LNCAP (cell line): ENCODE measurements around the gene COL25A1.

Source experiments
- CTCF ChIP-seq: fragments of 450-650 bp; IDR thresholded peaks from 2 replicates; pipeline ENCODE4 v1.5.1; 2017; ENCODE audit warnings: mild to moderate bottlenecking

COL25A1 gene

GRCh38 chr4:108972613-108973283 is 329.7 kb downstream of the COL25A1 start:
- TF ChIP-seq CTCF, result no peak

- TF ChIP-seq CTCF, result no peak
Measured at GRCh38 chr4:108971473-108971872, 331.0 kb downstream of the COL25A1 start.

- TF ChIP-seq CTCF, result no peak
Measured at GRCh38 chr4:108965472-108966076, 336.9 kb downstream of the COL25A1 start.

- TF ChIP-seq CTCF, result no peak
Measured at GRCh38 chr4:108965016-108965415, 337.4 kb downstream of the COL25A1 start.

GRCh38 chr4:108963910-108964309 is 338.5 kb downstream of the COL25A1 start:
- no peak for TF ChIP-seq CTCF

- TF ChIP-seq CTCF, result no peak
Measured at GRCh38 chr4:108959491-108959890, 343.0 kb downstream of the COL25A1 start.

GRCh38 chr4:108954880-108955279 is 347.6 kb downstream of the COL25A1 start:
- TF ChIP-seq CTCF, result no peak

- no peak for TF ChIP-seq CTCF
Measured at GRCh38 chr4:108953941-108954340, 348.5 kb downstream of the COL25A1 start.
